ENCODE data around the gene COLEC11. TPM values are rescaled to one million over a fixed set of nuclear protein-coding genes. Genes with fewer than 3 reads are reported as not detected.

The COLEC11 gene
- polyA plus RNA-seq, 3 donors = 1.5 to 3.0 (median 1.6) TPM

- no peak for DNase-seq (ENCODE audit: low read depth in 3 of 3, low spot score in 2 of 3)
Measured at GRCh38 chr2:3636586-3637310, 41.8 kb downstream of the COLEC11 start.

GRCh38 chr2:3637311-3637675 is 42.4 kb downstream of the COLEC11 start:
- no peak for DNase-seq (ENCODE audit: low read depth in 3 of 3, low spot score in 2 of 3)

- no peak for DNase-seq (ENCODE audit: low read depth in 3 of 3, low spot score in 2 of 3)
Measured at GRCh38 chr2:3637692-3638455, 43.0 kb downstream of the COLEC11 start.

- no peak for DNase-seq (ENCODE audit: low read depth in 3 of 3, low spot score in 2 of 3)
Measured at GRCh38 chr2:3638456-3638810, 43.5 kb downstream of the COLEC11 start.

GRCh38 chr2:3639015-3639630 is 44.2 kb downstream of the COLEC11 start:
- no peak for DNase-seq (ENCODE audit: low read depth in 3 of 3, low spot score in 2 of 3)

- DNase-seq (ENCODE audit: low read depth in 3 of 3, low spot score in 2 of 3) = no peak
Measured at GRCh38 chr2:3639653-3640052, 44.7 kb downstream of the COLEC11 start.

GRCh38 chr2:3641181-3641580 is 46.3 kb downstream of the COLEC11 start:
- DNase-seq (ENCODE audit: low read depth in 3 of 3, low spot score in 2 of 3) = no peak

- DNase-seq (ENCODE audit: low read depth in 3 of 3, low spot score in 2 of 3) = no peak
Measured at GRCh38 chr2:3641841-3642421, 47.0 kb downstream of the COLEC11 start.

GRCh38 chr2:3642521-3643215 is 47.8 kb downstream of the COLEC11 start:
- no peak for DNase-seq (ENCODE audit: low read depth in 3 of 3, low spot score in 2 of 3)

- DNase-seq (ENCODE audit: low read depth in 3 of 3, low spot score in 2 of 3) = no peak
Measured at GRCh38 chr2:3643371-3644245, 48.7 kb downstream of the COLEC11 start.

GRCh38 chr2:3644246-3644525 is 49.3 kb downstream of the COLEC11 start:
- no peak for DNase-seq (ENCODE audit: low read depth in 3 of 3, low spot score in 2 of 3)

- DNase-seq (ENCODE audit: low read depth in 3 of 3, low spot score in 2 of 3) = no peak
Measured at GRCh38 chr2:3644891-3645605, 50.1 kb downstream of the COLEC11 start.

GRCh38 chr2:3645745-3646389 is 51.0 kb downstream of the COLEC11 start:
- no peak for DNase-seq (ENCODE audit: low read depth in 3 of 3, low spot score in 2 of 3)

- no peak for DNase-seq (ENCODE audit: low read depth in 3 of 3, low spot score in 2 of 3)
Measured at GRCh38 chr2:3646446-3646845, 51.5 kb downstream of the COLEC11 start.

GRCh38 chr2:3647246-3647645 is 52.3 kb downstream of the COLEC11 start:
- no peak for DNase-seq (ENCODE audit: low read depth in 3 of 3, low spot score in 2 of 3)

- no peak for DNase-seq (ENCODE audit: low read depth in 3 of 3, low spot score in 2 of 3)
Measured at GRCh38 chr2:3647831-3648651, 53.1 kb downstream of the COLEC11 start.

GRCh38 chr2:3648652-3649177 is 53.8 kb downstream of the COLEC11 start:
- DNase-seq (ENCODE audit: low read depth in 3 of 3, low spot score in 2 of 3) = no peak

GRCh38 chr2:3649581-3649980 is 54.7 kb downstream of the COLEC11 start:
- no peak for DNase-seq (ENCODE audit: low read depth in 3 of 3, low spot score in 2 of 3)

Measured in right renal cortex interstitium (tissue), 3 donors.